HepG2 (cell line): ENCODE data around the gene HBA2. TPM values are rescaled to one million over a fixed set of nuclear protein-coding genes. Genes with fewer than 3 reads are reported as not detected.

Experiments
- ATAC-seq: fragments of 200-7000 bp; cut with Tn5 transposase; 3 replicates; pipeline ENCODE4 v1.9.1; 2020; ENCODE audit warnings: mild to moderate bottlenecking, moderate library complexity
- BruUV-seq: library from RNA; stranded (reverse); fragments of 400-500 nt; replicated peaks from 2 replicates; lab custom pipeline; 2021; lab: Mats Ljungman, UMichigan
- CTCF ChIA-PET: fragments of 300-600 bp; formaldehyde crosslinking; extraction: SDS; loops from one replicate; lab custom pipeline; 2021; ENCODE audit warnings: low total read pairs, inconsistent platforms, low intra/inter-chr PET ratio; lab: Yijun Ruan, JAX
- POLR2A ChIA-PET: fragments of 350-600 bp; sonication (Branson Sonifier 250); formaldehyde crosslinking; loops from one replicate; lab custom pipeline; 2020; ENCODE audit warnings: antibody characterized with exemption, inconsistent platforms; lab: Yijun Ruan, JAX
- DNase-seq: peaks from one replicate; pipeline ENCODE4 v3.0.0-alpha.2; 2015; ENCODE audit warnings: low spot score
- FAIRE-seq: peaks from 3 replicates; lab custom pipeline; 2011; peaks lifted over from hg19 to GRCh38; lab: Jason Lieb, UNC
- H2AFZ ChIP-seq: one replicate; pipeline ENCODE4 v1.6.1; 2011; ENCODE audit warnings: low read length, inconsistent platforms
- H3K27ac ChIP-seq: fragments of 300-600 bp; 3 replicates; pipeline ENCODE4 v1.8.0; 2011; ENCODE audit warnings: mixed run types, mild to moderate bottlenecking, mixed read lengths, low read length, inconsistent platforms; ENCODE audit not compliant: insufficient read depth; ENCODE audit errors: extremely low read length
- H3K27me3 ChIP-seq, 2 experiments: fragments of 200-600 bp in 1 of 2; 2 replicates in 1 of 2; 3 replicates in 1 of 2; pipeline versions ENCODE4 v1.6.0 to v1.8.0; 2011; ENCODE audit warnings: low read length in 2 of 2, mild to moderate bottlenecking in 2 of 2, moderate library complexity in 2 of 2, inconsistent platforms in 1 of 2; ENCODE audit not compliant: insufficient read depth in 2 of 2, control insufficient read depth in 1 of 2
- H3K36me3 ChIP-seq, 2 experiments: fragments of 200-600 bp in 1 of 2; replicated peaks in 1 of 2; 2 replicates in 1 of 2; 3 replicates in 1 of 2; pipeline versions ENCODE4 v1.5.1 to v1.8.0; 2011; ENCODE audit warnings: low read length in 2 of 2, inconsistent platforms in 1 of 2; ENCODE audit not compliant: insufficient read depth in 2 of 2, control insufficient read depth in 1 of 2
- H3K4me1 ChIP-seq: 2 replicates; pipeline ENCODE4 v1.5.1; 2012; ENCODE audit warnings: low read length, inconsistent platforms; ENCODE audit not compliant: insufficient read depth
- H3K4me2 ChIP-seq: 2 replicates; pipeline ENCODE4 v1.6.0; 2011; ENCODE audit warnings: low read depth, low read length, inconsistent platforms
- H3K4me3 ChIP-seq, 3 experiments: fragments of 200-600 bp in 1 of 3; sonication (generic), shearing (Covaris generic) in 1 of 3; replicated peaks in 1 of 3; 2 replicates each; pipeline ENCODE4 v1.5.1; 2011 to 2016; ENCODE audit warnings: low read length in 3 of 3, inconsistent platforms in 2 of 3, low read depth in 2 of 3, mild to moderate bottlenecking in 2 of 3, control low read depth in 1 of 3, mixed read lengths in 1 of 3; ENCODE audit not compliant: insufficient read depth in 1 of 3
- H3K79me2 ChIP-seq: one replicate; pipeline ENCODE4 v1.6.1; 2011; ENCODE audit warnings: low read length, inconsistent platforms; ENCODE audit not compliant: insufficient read depth
- H3K9ac ChIP-seq: 2 replicates; pipeline ENCODE4 v1.6.0; 2011; ENCODE audit warnings: mild to moderate bottlenecking, low read depth, low read length, inconsistent platforms; ENCODE audit not compliant: insufficient read depth
- H3K9me3 ChIP-seq: 2 replicates; pipeline ENCODE4 v1.5.1; 2012; ENCODE audit warnings: mild to moderate bottlenecking, low read length
- H4K20me1 ChIP-seq: 2 replicates; pipeline ENCODE4 v1.6.0; 2011; ENCODE audit warnings: inconsistent platforms, mild to moderate bottlenecking, low read length, moderate library complexity; ENCODE audit not compliant: insufficient read depth
- AGO2 ChIP-seq: fragments of 200-400 bp; formaldehyde crosslinking; optimal IDR thresholded peaks from 2 replicates; pipeline ENCODE3; 2017; ENCODE audit warnings: mild to moderate bottlenecking, low read depth, low read length, moderate library complexity
- MYC ChIP-seq: sonication (generic); formaldehyde crosslinking; IDR thresholded peaks from 2 replicates; pipeline ENCODE4 v1.9.0; 2021; ENCODE audit warnings: missing genetic modification reagents, borderline replicate concordance
- RBAK ChIP-seq: sonication (generic); formaldehyde crosslinking; IDR thresholded peaks from 2 replicates; pipeline ENCODE4 v1.5.1; 2020; ENCODE audit warnings: mild to moderate bottlenecking, missing genetic modification reagents
- RBM22 ChIP-seq: fragments of 200-400 bp; formaldehyde crosslinking; optimal IDR thresholded peaks from 2 replicates; pipeline ENCODE3; 2017; ENCODE audit warnings: mild to moderate bottlenecking, low read length, moderate library complexity
- REPIN1 ChIP-seq: sonication (generic); formaldehyde crosslinking; IDR thresholded peaks from 2 replicates; pipeline ENCODE4 v1.8.0; 2022; ENCODE audit warnings: missing genetic modification reagents, low read depth, mild to moderate bottlenecking, borderline replicate concordance
- RXRA ChIP-seq: sonication (generic); formaldehyde crosslinking; IDR thresholded peaks from 2 replicates; pipeline ENCODE4 v1.5.1; 2020; ENCODE audit warnings: missing genetic modification reagents
- TEAD2 ChIP-seq: sonication (generic); formaldehyde crosslinking; IDR thresholded peaks from 2 replicates; pipeline ENCODE4 v1.9.0; 2021; ENCODE audit warnings: missing genetic modification reagents
- ZFP82 ChIP-seq: sonication (generic); formaldehyde crosslinking; IDR thresholded peaks from 2 replicates; pipeline ENCODE4 v1.5.1; 2020; ENCODE audit warnings: mild to moderate bottlenecking, missing genetic modification reagents, borderline replicate concordance
- ZNF773 ChIP-seq: sonication (generic); formaldehyde crosslinking; IDR thresholded peaks from 2 replicates; pipeline ENCODE4 v1.4.0; 2020; ENCODE audit warnings: missing genetic modification reagents, borderline replicate concordance
- ZNF83 ChIP-seq: sonication (generic); formaldehyde crosslinking; IDR thresholded peaks from 2 replicates; pipeline ENCODE4 v1.4.0; 2020; ENCODE audit warnings: missing genetic modification reagents, mild to moderate bottlenecking, borderline replicate concordance
- WGBS: methylation state at CpG from one replicate; pipeline ENCODE4 v1.1.6; 2017; ENCODE audit warnings: low lambda C conversion rate; 5-methylcytosine and 5-hydroxymethylcytosine counted together
- in situ Hi-C: cut with HindIII; loops from 2 replicates; pipeline ENCODE4 v1.10.0; 2017; ENCODE audit warnings: low pct_unique_long_range_greater_than_20kb; ENCODE audit not compliant: extremely low pct_ligation_motif_present
- intact Hi-C: fragments of 100-400 bp; cut with micrococcal nuclease; formaldehyde crosslinking; loops from one replicate; pipeline ENCODE4 v1.10.0; 2022; ENCODE audit not compliant: unreplicated experiment
- polyA plus RNA-seq, 8 experiments: library from polyadenylated mRNA; depleted of rRNA in 3 of 8; stranded (reverse) in 7 of 8; unstranded in 1 of 8; fragments of >200 nt; fragmentation: Illumina TruSeq in 4 of 8; extraction: Trizol in 4 of 8; gene quantifications; 2 replicates each; pipeline versions ENCODE4 v1.2.1 to v1.2.3, GENCODE V29; 2011 to 2016; ENCODE audit warnings: low read depth in 4 of 8, missing spikeins in 1 of 8, mixed read lengths in 1 of 8; ENCODE audit not compliant: insufficient read depth in 1 of 8
- total RNA-seq, 5 experiments: library from RNA; depleted of rRNA; stranded (reverse); fragments of >200 nt; fragmentation: Illumina TruSeq; extraction: Trizol; gene quantifications; 2 replicates each; pipeline ENCODE4 v1.2.3, GENCODE V29; 2016; ENCODE audit warnings: low read depth in 1 of 5

HBA2 gene
- total and polyA plus RNA-seq, 2 of the 13 experiments (the other 11 are each of a cell fraction or from before 2014, with no cell fraction given) = not detected

GRCh38 chr16:183005-183404 lies 10.3 kb downstream of the HBA2 start:
- intact Hi-C loops = no loop called here
- ATAC-seq = no peak
- no peak overlapping the region for H3K27ac ChIP-seq
- in situ Hi-C loops = loop anchor here (5.0 kb wide), 1 partner anchor 76 kb away; no protein-coding TSS in a partner anchor
- no peak for FAIRE-seq
- TF ChIP-seq ZFP82 (CRISPR knock-in tag) (no peak), REPIN1 (CRISPR knock-in tag) (no peak), ZNF83 (CRISPR knock-in tag) (no peak), ZNF773 (CRISPR knock-in tag) (no peak), TEAD2 (CRISPR knock-in tag) (no peak), MYC (CRISPR knock-in tag) (no peak), AGO2 (peak; percentile 67), RBM22 (peak; percentile 36), RXRA (no peak), RBAK (CRISPR knock-in tag) (no peak)
- H3K9me3 ChIP-seq = no peaks in the 10 kb centered on the region
- peaks cover 23% of the 10 kb centered on the region for H3K4me1 ChIP-seq
- peaks cover 3 to 4% of the 10 kb centered on the region in 2 experiments; a peak in 2 of 5 replicates for H3K36me3 ChIP-seq
- H3K27me3 ChIP-seq = peaks cover 0 to 3% of the 10 kb centered on the region in 2 experiments; a peak in 2 of 5 replicates
- no peak overlapping the region for H2AFZ ChIP-seq
- DNase-seq = no peak
- ChIA-PET POLR2A (no interaction called here), CTCF (no interaction called here)
- 93% methylated on average over 6 of the region's 7 CpGs for WGBS
- no peak overlapping the region for H3K4me2 ChIP-seq
- H3K79me2 ChIP-seq = no peaks in the 10 kb centered on the region
- no TSS peak for BruUV-seq
- H3K9ac ChIP-seq = no peak overlapping the region
- no peak overlapping the region for H3K4me3 ChIP-seq
- H4K20me1 ChIP-seq = 0 out of 2 replicates have a peak, but pooled peaks cover 1% of the 10 kb centered on the region
